GM18498 (cell line): ENCODE data around the gene NR2C2.

Source experiments
- ATAC-seq: cut with Tn5 transposase; IDR thresholded peaks from one replicate; pipeline ENCODE4 v1.9.1; 2021; ENCODE audit warnings: mild to moderate bottlenecking, moderate library complexity; ENCODE audit not compliant: unreplicated experiment

NR2C2 gene

DNA sequence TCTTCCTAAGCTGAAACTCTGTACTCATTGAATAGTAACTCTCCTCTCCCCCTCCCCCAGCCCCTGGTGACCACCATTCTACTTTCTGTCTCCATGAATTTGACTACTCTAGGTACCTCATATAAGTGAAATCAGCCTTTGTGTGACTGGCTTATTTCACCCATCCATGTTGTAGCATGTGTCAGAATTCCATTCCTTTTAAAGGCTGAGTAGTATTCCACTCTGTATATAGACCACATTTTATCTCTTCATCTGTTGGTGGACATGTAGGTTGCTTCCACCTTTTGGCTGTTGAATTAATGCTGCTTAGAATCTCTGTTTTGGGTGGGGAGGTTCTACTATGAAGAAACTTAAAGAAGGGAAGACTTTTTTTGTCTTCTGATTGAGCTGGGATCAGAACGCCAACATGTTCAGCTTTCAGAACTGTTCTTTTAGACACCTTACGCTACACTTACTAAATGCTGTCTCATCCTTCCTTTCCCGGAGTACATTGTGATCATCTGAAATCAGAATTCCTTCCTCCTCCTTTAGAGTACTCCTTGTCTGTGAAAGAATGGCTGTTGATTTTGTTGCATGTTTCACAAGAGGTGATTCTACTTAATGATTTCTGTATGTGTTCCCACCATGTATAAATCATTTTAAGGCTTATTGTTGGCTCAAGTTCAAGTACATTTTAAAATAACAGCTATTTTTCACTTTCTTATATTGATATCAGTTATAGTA, 67.4 kb downstream of the NR2C2 start:
- no peak for ATAC-seq

DNA sequence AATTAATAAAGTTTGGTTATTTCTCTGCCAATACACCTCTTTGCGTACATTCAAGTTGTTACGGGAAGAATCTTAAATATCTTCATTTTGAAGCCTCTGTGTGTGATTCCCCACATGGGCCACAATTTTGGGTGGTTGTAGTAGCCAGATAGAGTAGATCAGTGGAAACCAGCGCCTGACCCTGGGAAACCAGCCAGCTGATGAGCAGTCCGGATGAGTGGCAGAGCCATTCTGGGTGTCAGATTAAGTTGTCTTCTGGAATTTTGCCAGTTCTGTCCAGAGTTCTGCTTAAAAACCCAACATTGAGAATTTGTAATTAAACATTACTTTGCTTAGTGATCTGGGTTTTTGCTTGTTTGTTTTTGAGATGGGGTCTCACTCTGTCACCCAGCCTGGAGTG, 68.1 kb downstream of the NR2C2 start:
- no peak for ATAC-seq

- no peak for ATAC-seq
Observed at GRCh38 chr3:15017191-15017590, 69.8 kb downstream of the NR2C2 start.

- ATAC-seq = no peak
Observed at GRCh38 chr3:15023249-15023648, 75.9 kb downstream of the NR2C2 start.

DNA sequence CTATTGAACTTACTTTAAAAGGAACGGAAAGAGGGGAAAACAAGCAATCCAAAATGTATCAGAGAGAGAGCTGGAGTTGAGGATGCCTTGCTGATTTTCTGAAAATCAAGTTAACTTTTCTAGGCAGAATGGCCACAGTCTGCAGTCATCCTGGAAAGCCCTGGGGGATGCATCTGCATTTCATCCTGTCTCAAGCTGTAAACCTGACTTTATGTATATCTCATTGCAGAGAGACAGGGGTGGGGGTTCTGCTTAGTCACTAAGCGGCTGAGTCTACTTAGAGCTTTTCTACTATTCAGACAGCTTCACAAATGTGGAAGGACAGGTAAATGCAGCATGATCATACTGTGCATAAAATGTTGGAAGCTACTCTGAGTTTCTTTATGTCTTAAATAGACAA, 76.3 kb downstream of the NR2C2 start:
- no peak for ATAC-seq

DNA sequence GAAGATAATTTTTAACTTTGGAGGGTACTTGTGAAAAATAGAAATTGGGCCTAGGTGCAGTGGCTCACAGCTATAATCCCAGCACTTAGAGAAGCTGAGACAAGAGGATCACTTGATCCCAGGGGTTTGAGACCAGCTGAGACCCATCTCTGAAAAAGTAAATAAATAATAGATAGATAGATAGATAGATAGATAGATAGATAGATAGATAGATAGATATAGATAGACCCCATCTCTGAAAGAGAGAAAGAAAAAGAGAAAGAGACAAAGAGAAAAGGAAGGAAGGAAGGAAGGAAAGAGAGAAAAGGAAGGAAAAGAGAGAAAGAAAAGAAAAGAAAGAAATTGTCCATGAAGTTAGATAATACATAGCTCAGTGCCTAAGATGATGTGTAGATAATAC, 82.2 kb downstream of the NR2C2 start:
- ATAC-seq = no peak

DNA sequence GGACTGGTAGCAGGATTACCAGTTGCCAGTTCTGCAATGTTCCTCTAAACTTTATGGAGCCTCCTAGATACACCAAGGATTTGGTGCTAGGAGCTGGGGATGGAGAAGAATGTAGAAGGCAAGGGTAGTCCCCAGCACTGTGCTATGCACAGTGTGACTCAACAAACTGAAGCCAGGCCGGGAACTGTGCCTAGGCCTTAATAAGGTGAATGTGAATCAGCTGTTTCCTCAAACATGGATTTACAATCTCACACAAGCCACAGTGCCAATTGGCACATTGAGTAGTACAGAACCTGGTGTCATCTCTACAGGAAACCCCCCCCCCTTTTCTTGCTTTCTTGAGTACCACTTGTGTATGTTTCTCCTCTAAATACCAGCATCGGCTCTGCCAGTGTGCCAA, 85.3 kb downstream of the NR2C2 start:
- ATAC-seq = no peak

- no peak for ATAC-seq
Observed at GRCh38 chr3:15033103-15033502, 85.7 kb downstream of the NR2C2 start.

- ATAC-seq = no peak
Observed at GRCh38 chr3:15038306-15038705, 90.9 kb downstream of the NR2C2 start.

DNA sequence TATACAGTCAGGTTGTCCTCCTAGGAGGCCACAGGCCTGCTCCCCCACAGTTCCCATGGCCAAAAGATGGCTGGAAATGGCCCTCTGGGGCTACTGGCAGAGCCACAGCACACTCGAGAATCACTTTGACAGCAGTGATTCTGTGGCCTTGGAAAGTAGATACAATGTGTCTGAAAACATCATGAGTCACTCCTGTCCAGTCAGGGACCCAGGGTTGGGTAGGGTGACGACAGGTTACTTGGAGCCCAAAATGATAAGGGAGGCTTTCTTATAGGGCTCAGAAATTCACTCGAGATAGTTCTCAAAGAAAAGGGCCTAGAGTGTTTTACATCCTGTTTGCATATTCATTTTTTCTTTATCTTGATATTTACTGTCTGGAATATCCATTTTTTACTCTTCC, 93.5 kb downstream of the NR2C2 start:
- ATAC-seq = no peak

DNA sequence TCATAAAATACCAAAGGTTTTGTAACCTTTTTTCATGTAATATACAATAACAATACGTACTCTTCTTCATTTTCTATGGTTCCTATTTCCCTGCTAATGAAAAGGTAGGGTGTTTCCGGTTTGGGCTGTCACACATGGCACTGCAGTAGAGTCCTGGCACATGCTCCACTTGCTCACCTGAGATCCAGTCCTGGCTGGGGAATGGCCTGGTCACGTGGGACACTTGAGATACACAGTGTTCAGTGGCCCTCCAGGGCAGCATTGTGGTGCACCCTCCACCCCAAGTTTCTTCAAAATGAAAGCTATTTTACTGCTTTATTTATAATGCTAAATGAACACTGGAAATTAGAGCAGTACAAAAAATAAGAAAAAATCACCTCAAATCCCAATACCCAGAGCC, 94.6 kb downstream of the NR2C2 start:
- no peak for ATAC-seq

- ATAC-seq = no peak
Observed at GRCh38 chr3:15042936-15043335, 95.6 kb downstream of the NR2C2 start.

DNA sequence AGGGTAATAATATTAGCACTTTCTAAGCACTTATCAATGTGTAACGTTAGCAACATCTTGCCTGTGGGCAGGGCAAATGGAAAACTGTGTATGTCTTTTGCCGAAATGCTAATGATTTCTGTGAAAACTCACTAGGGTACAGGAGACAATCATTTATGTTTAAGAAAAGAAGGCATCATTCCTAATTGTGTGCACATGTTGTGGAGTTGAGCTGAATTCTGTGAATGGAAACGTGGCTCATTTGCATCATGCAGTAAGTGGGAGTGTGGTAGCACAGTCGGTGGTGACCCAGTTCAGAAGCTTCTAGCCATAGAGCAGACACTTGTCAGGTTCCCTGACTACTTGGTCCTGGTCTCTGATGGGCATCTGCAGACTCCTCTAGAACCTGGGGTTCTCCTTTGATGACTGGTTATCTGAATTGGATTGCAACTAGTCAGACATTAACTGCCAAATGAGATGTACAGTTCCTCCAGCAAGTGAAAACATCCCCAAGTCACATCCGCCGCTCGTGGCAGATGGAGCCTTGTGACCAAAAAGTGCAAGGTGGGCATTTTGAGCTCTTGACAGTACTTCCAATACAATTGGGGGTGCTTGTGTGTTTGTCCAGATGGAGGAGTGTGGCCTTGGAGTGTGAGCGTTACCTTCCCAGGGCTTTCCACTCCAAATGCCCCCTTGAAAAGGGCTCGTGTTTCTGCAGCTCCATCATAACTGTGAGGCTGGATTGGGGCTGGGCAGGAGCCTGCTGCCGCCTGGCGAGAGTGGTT, 96.2 kb downstream of the NR2C2 start:
- ATAC-seq = no peak

GRCh38 chr3:15044326-15044725, 96.9 kb downstream of the NR2C2 start:
- ATAC-seq = no peak

- ATAC-seq = no peak
Observed at GRCh38 chr3:15045667-15046066, 98.3 kb downstream of the NR2C2 start.

DNA sequence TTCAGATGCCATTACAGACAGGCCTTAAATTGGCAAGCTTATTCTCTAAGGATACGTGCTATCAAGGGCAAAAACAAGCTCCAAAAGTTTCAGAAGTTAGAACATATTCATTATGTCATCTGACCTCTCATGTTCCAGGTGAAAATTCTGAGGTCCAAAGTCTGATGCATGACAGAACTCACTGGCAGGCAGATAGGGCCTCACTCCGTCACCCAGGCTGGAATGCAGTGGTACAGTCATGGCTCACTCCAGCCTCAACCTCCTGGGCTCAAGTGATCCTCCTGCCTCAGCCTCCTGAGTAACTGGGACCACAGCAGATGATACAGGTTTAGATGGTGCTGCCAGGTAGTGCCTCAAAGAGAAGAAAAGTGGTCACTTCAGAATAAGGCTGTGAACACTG, 102.2 kb downstream of the NR2C2 start:
- ATAC-seq = no peak

DNA sequence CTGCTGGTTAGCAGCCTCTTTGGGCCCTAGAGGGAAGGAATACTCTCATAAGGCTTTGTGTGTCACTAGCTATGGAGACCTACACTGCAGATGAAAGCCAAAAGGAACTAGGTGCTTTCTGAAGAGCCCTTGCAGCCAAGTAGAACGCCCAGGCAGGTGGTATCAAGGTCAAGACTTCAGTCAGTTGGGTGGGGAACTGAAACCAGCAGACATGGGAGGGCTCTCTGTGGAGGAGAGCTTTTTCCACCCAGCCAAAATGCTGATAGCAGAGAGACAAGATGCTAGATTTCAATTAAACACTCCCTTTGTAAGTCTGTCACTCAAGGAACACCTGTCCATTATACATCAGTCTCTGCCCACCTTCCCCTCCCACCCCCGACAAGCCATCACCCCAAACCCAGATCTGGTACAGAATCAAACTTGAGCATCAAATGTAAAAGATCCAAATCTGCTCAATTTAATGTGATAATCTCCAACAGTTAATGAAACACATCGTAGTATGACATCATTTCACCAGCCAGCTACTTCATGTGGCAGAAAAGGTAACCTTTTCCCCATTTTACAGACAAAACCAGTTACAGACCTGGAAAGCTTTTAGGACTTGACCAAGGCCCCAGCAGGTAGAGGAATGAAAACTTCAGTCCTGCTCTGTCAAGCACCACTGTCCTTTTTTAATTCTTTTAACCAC, 103.2 kb downstream of the NR2C2 start:
- peak; percentile 71 for ATAC-seq

GRCh38 chr3:15051531-15051930, 104.1 kb downstream of the NR2C2 start:
- peak; percentile 57 for ATAC-seq

DNA sequence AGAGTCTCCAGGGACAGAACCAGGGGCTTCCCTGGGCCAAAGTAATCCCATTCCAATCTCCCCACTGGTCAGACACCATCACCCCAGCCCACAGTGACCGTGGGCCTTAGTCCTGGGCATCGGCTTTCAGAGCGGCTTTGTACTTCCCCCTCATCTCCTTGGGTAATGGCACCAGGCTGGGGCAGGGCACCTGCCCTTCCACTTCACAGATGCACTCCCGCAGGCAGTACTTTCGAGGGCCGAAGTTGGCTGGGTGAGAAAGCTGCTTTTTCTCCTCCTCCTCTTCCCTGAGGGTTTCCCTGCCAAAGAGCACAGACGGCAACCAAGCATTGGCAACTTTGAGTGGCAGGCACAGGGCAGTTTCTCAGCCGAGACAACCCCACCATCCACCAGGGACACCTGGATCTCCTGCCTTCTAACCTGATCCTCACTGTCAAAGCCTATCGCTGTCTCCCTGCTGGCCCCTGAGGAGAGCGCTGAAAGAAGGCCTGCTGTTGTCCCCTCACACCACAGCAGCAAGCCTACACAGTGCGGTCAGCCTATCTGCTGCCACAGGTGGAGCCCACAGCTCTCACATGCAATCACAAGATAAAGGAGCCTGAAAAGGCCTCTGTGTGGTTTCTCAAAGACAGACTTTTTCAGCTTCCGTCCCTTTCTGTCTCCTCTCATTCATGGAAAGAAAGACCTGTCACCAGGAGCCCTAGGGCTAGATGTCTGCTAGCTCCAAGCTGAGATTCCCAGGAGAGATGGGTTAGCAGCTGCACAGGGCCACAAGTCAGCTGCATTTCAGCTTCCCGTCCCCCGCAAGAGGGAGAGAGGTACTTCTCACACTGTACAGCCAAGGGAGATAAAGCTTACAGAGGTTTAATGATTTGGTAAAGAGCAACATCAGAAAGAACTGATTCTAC, 105.2 kb downstream of the NR2C2 start:
- ATAC-seq = no peak

DNA sequence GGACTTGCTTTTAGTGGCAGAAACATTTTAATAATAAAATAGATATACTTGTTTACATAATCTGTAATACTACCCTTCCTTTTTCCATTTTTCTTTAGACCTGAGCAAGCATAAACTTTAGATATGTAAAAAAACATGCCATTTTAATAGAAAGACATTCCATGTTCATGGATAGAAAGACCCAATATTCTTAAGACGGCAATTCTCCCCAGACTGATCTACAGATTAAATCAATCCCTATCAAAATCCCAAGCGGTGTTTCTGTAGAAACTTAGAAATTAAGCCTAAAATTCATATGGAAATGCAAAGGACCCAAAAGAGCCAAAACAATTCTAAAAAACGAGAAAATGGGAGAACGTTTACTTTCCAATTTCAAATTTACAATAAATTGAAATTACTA, 106.2 kb downstream of the NR2C2 start:
- ATAC-seq = no peak

GRCh38 chr3:15055019-15055557, 107.7 kb downstream of the NR2C2 start:
- ATAC-seq = peak; percentile 49
